Tibial nerve (tissue), 4 donors: ENCODE data around the gene BAIAP2. TPM values are rescaled to one million over a fixed set of nuclear protein-coding genes. Genes with fewer than 3 reads are reported as not detected.
A peak's percentile ranks its signal among the peaks of the same experiment; 100 is the strongest.

Experiments
- DNase-seq, 2 donors: peaks; one replicate each; pipeline ENCODE4 v3.0.0-alpha.2; 2019; ENCODE audit warnings: low spot score in 2 of 2
- H3K27ac ChIP-seq, 4 donors: fragments of 200-600 bp; sonication (generic) in 3 of 4; one replicate each; pipeline ENCODE4 v1.5.1; 2017 to 2019; ENCODE audit warnings: mild to moderate bottlenecking in 1 of 4
- H3K27me3 ChIP-seq, 2 donors: fragments of 200-600 bp; sonication (generic) in 1 of 2; one replicate each; pipeline versions ENCODE4 v1.5.1 to v1.6.0; 2017 to 2019
- H3K36me3 ChIP-seq, 3 donors: fragments of 200-600 bp; sonication (generic); one replicate each; pipeline ENCODE4 v1.5.1; 2018 to 2019
- H3K4me1 ChIP-seq, 4 donors: fragments of 200-600 bp; sonication (generic) in 3 of 4; one replicate each; pipeline ENCODE4 v1.5.1; 2017 to 2019
- H3K4me3 ChIP-seq, 4 donors: fragments of 200-600 bp; sonication (generic) in 3 of 4; one replicate each; pipeline ENCODE4 v1.5.1; 2017 to 2019; ENCODE audit warnings: mild to moderate bottlenecking in 1 of 4, moderate library complexity in 1 of 4
- H3K9me3 ChIP-seq, 4 donors: fragments of 200-600 bp; sonication (generic) in 3 of 4; one replicate each; pipeline ENCODE4 v1.5.1; 2017 to 2019
- CTCF ChIP-seq, 5 experiments: fragments of 200-600 bp in 3 of 5; fragments of 450-650 bp in 2 of 5; sonication (generic) in 3 of 5; IDR thresholded peaks; one replicate each; pipeline ENCODE4 v1.5.1; 2016 to 2019; ENCODE audit warnings: antibody characterized with exemption in 5 of 5, mild to moderate bottlenecking in 3 of 5, moderate library complexity in 2 of 5
- EP300 ChIP-seq, 2 donors: sonication (generic); formaldehyde crosslinking; IDR thresholded peaks; one replicate each; pipeline ENCODE4 v1.6.1; 2017; ENCODE audit warnings: antibody characterized with exemption in 2 of 2, mild to moderate bottlenecking in 1 of 2
- POLR2A ChIP-seq, 2 donors: fragments of 450-650 bp; IDR thresholded peaks; one replicate each; pipeline ENCODE4 v1.6.1; 2017; ENCODE audit warnings: antibody characterized with exemption in 2 of 2, mild to moderate bottlenecking in 2 of 2, moderate library complexity in 2 of 2
- WGBS, 2 donors: methylation state at CpG; one replicate each; pipeline ENCODE4 v1.1.5; 2018; 5-methylcytosine and 5-hydroxymethylcytosine counted together
- total RNA-seq, 4 donors: library from RNA; depleted of rRNA; stranded (reverse); fragments of >200 nt; gene quantifications; one replicate each; pipeline ENCODE4 v1.1.0, GENCODE V29; 2016

BAIAP2 gene
- total RNA-seq, 4 donors from 2014 or later = 49.5 to 81.2 (median 66.9) TPM

- H3K4me3 ChIP-seq = peak overlapping the region; percentile 36 to 76 (median 53)
- no peaks in the 10 kb centered on the region for H3K9me3 ChIP-seq
- peaks cover 0 to 21% (median under 1%) of the 10 kb centered on the region in 4 donors for H3K4me1 ChIP-seq
- H3K27ac ChIP-seq = peak overlapping the region; percentile 69 to 93 (median 84)
- no peak for DNase-seq
- WGBS, 2 donors = 28% methylated on average over 3 of the region's 5 CpGs; no CpG with 5 or more reads in 1 of the 2 donors
- H3K27me3 ChIP-seq = no peaks in the 10 kb centered on the region
- peaks cover 0 to 34% (median 0%) of the 10 kb centered on the region in 3 donors for H3K36me3 ChIP-seq
- TF ChIP-seq CTCF (IDR thresholded peaks at IDR 0.05) (no peak), POLR2A (IDR thresholded peaks at IDR 0.05) (no peak), EP300 (IDR thresholded peaks at IDR 0.05) (no peak)
Observed at GRCh38 chr17:81127133-81127455, 92.1 kb downstream of the BAIAP2 start.

- H3K9me3 ChIP-seq = no peaks in the 10 kb centered on the region
- no peak for DNase-seq
- H3K4me1 ChIP-seq = peaks cover 0 to 21% (median 0%) of the 10 kb centered on the region in 4 donors
- H3K36me3 ChIP-seq = peaks cover 0 to 34% (median 0%) of the 10 kb centered on the region in 3 donors
- TF ChIP-seq EP300 (IDR thresholded peaks at IDR 0.05) (peak in 1 of 2 donors; percentile 39), POLR2A (IDR thresholded peaks at IDR 0.05) (no peak), CTCF (IDR thresholded peaks at IDR 0.05) (no peak)
- H3K27me3 ChIP-seq = no peaks in the 10 kb centered on the region
- peak overlapping the region; percentile 36 to 76 (median 53) for H3K4me3 ChIP-seq
- 38 to 64% methylated on average over 21 of the region's 25 CpGs for WGBS, 2 donors
- peak overlapping the region; percentile 69 to 93 (median 84) for H3K27ac ChIP-seq
Observed at GRCh38 chr17:81127526-81128177, 92.7 kb downstream of the BAIAP2 start.

GRCh38 chr17:81128338-81128737 lies 93.4 kb downstream of the BAIAP2 start:
- 57 to 59% methylated on average over 9 of the region's 14 CpGs for WGBS, 2 donors
- Histone ChIP-seq H3K36me3 (peaks cover 0 to 34% (median 0%) of the 10 kb centered on the region in 3 donors), H3K4me1 (peaks cover 0 to 25% (median 1%) of the 10 kb centered on the region in 4 donors), H3K27ac (peak overlapping the region; percentile 69 to 93 (median 84)), H3K9me3 (no peaks in the 10 kb centered on the region), H3K4me3 (peak overlapping the region; percentile 36 to 76 (median 53)), H3K27me3 (no peaks in the 10 kb centered on the region)
- DNase-seq = no peak
- TF ChIP-seq POLR2A (IDR thresholded peaks at IDR 0.05) (no peak), CTCF (IDR thresholded peaks at IDR 0.05) (no peak), EP300 (IDR thresholded peaks at IDR 0.05) (no peak)

GRCh38 chr17:81128774-81129173 lies 93.8 kb downstream of the BAIAP2 start:
- no peak for TF ChIP-seq POLR2A (IDR thresholded peaks at IDR 0.05)
- peak; percentile 36 to 97 for TF ChIP-seq EP300 (IDR thresholded peaks at IDR 0.05)
- no peak for TF ChIP-seq CTCF (IDR thresholded peaks at IDR 0.05)
- H3K4me3 ChIP-seq = peak overlapping the region; percentile 36 to 76 (median 53)
- H3K27ac ChIP-seq = peak overlapping the region; percentile 77 to 95 (median 86)
- peaks cover 0 to 29% (median 5%) of the 10 kb centered on the region in 4 donors for H3K4me1 ChIP-seq
- no peaks in the 10 kb centered on the region for H3K9me3 ChIP-seq
- 42 to 50% methylated on average over 7 to 14 of the region's 23 CpGs for WGBS, 2 donors
- no peak for DNase-seq
- H3K27me3 ChIP-seq = no peaks in the 10 kb centered on the region
- peaks cover 0 to 34% (median 0%) of the 10 kb centered on the region in 3 donors for H3K36me3 ChIP-seq

- Histone ChIP-seq H3K4me3 (peak overlapping the region in 3 of 4 donors; percentile 6 to 65 (median 30)), H3K36me3 (peaks cover 0 to 32% (median 0%) of the 10 kb centered on the region in 3 donors), H3K4me1 (peaks cover 0 to 34% (median 10%) of the 10 kb centered on the region in 4 donors), H3K9me3 (no peaks in the 10 kb centered on the region), H3K27ac (peak overlapping the region; percentile 19 to 95 (median 85)), H3K27me3 (no peaks in the 10 kb centered on the region)
- WGBS, 2 donors = 44 to 50% methylated on average over 9 to 11 of the region's 11 CpGs
- TF ChIP-seq CTCF (IDR thresholded peaks at IDR 0.05) = no peak
- TF ChIP-seq POLR2A (IDR thresholded peaks at IDR 0.05) = no peak
- no peak for DNase-seq
Observed at GRCh38 chr17:81129289-81129688, 94.3 kb downstream of the BAIAP2 start.
